ENCODE results near the gene AMPD3. TPM values are rescaled to one million over a fixed set of nuclear protein-coding genes. Genes with fewer than 3 reads are reported as not detected.

The AMPD3 gene
- polyA plus RNA-seq, 1 of the 3 experiments (the other 2 are of a cell fraction) = 1.7 TPM

- Histone ChIP-seq H3K4me1 (ENCODE audit: control insufficient read depth in 1 of 2, insufficient read depth in 2 of 2, low read depth in 1 of 2, low read length in 1 of 2) (no peaks in the 10 kb centered on the region), H3F3A (replicated peaks; ENCODE audit: insufficient read depth) (peaks cover 6% of the 10 kb centered on the region), H3K79me2 (ENCODE audit: insufficient read depth) (no peaks in the 10 kb centered on the region), H3K27me3 (ENCODE audit: insufficient read depth) (no peaks in the 10 kb centered on the region), H3K27ac (ENCODE audit: low read depth in 2 of 2, low read length in 1 of 2) (no peak overlapping the region), H3K9me3 (no peaks in the 10 kb centered on the region), H3K36me3 (replicated peaks in 1 of 2; ENCODE audit: control insufficient read depth in 1 of 2, insufficient read depth in 2 of 2, low read length in 1 of 2) (no peaks in the 10 kb centered on the region), H3K4me2 (no peak overlapping the region), H3K4me3 (ENCODE audit: low read depth in 2 of 2, low read length in 1 of 2) (no peak overlapping the region), H4K20me1 (ENCODE audit: insufficient read depth) (no peaks in the 10 kb centered on the region), H3K9me2 (no peaks in the 10 kb centered on the region), H2AFZ (ENCODE audit: low read depth) (no peak overlapping the region), H3K9ac (no peak overlapping the region)
- TF ChIP-seq IRF3 (IDR thresholded peaks at IDR 0.05; ENCODE audit: low read depth, low read length) (no peak), YY1 (IDR thresholded peaks at IDR 0.05; ENCODE audit: low read depth) (no peak), FOXM1 (IDR thresholded peaks at IDR 0.05; ENCODE audit: low read depth) (no peak), ZBTB33 (IDR thresholded peaks at IDR 0.05; ENCODE audit: borderline replicate concordance, low read depth) (no peak), RFX5 (IDR thresholded peaks at IDR 0.05; ENCODE audit: low read length) (no peak), EP300 (IDR thresholded peaks at IDR 0.05; ENCODE audit: borderline replicate concordance in 1 of 2, low read depth in 1 of 2, low read length in 1 of 2) (no peak), ELF1 (IDR thresholded peaks at IDR 0.05) (no peak), POLR2AphosphoS5 (IDR thresholded peaks at IDR 0.05; ENCODE audit: low read depth, low read length) (no peak), NRF1 (IDR thresholded peaks at IDR 0.05; ENCODE audit: low read depth, low read length) (no peak), RAD21 (IDR thresholded peaks at IDR 0.05; ENCODE audit: low read length) (no peak), PBX3 (IDR thresholded peaks at IDR 0.05) (no peak), JUND (IDR thresholded peaks at IDR 0.05) (no peak), TCF12 (IDR thresholded peaks at IDR 0.05) (no peak), GABPA (IDR thresholded peaks at IDR 0.05; ENCODE audit: low read depth) (no peak), EZH2phosphoT487 (IDR thresholded peaks at IDR 0.05; ENCODE audit: borderline replicate concordance, low read depth) (no peak)
- TF ChIP-seq, protein P1, sequence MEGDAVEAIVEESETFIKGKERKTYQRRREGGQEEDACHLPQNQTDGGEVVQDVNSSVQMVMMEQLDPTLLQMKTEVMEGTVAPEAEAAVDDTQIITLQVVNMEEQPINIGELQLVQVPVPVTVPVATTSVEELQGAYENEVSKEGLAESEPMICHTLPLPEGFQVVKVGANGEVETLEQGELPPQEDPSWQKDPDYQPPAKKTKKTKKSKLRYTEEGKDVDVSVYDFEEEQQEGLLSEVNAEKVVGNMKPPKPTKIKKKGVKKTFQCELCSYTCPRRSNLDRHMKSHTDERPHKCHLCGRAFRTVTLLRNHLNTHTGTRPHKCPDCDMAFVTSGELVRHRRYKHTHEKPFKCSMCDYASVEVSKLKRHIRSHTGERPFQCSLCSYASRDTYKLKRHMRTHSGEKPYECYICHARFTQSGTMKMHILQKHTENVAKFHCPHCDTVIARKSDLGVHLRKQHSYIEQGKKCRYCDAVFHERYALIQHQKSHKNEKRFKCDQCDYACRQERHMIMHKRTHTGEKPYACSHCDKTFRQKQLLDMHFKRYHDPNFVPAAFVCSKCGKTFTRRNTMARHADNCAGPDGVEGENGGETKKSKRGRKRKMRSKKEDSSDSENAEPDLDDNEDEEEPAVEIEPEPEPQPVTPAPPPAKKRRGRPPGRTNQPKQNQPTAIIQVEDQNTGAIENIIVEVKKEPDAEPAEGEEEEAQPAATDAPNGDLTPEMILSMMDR (IDR thresholded peaks at IDR 0.05) = no peak
- no peak for DNase-seq
- ChIA-PET CTCF (interaction anchor here (0.6 kb wide), 2 partner anchors 91 to 111 kb away, joined by 3 read pairs; no protein-coding TSS in a partner anchor), POLR2A (no interaction called here)
- 29% methylated on average over 6 of the region's 6 CpGs for WGBS (ENCODE audit: low lambda C conversion rate)
Measured at GRCh38 chr11:10418259-10418949, 36.7 kb upstream of the AMPD3 start.
